Heart left ventricle (tissue), 13 donors: ENCODE data around the gene AP1G1.

ENCODE experiments used
- CTCF ChIP-seq, 12 donors: fragments of 200-600 bp; sonication (generic) in 4 of 12; IDR thresholded peaks; one replicate each; pipeline versions ENCODE4 v1.5.0 to v1.8.0; 2018 to 2022; ENCODE audit warnings: antibody characterized with exemption in 12 of 12, mild to moderate bottlenecking in 5 of 12
- POLR2A ChIP-seq, 2 donors: fragments of 450-650 bp; IDR thresholded peaks; one replicate each; pipeline ENCODE4 v1.6.1; 2017; ENCODE audit warnings: antibody characterized with exemption in 2 of 2, mild to moderate bottlenecking in 2 of 2, moderate library complexity in 2 of 2
- donor health status: ischemic (EF 13 %, LVEDD 7.1; RV severe dilation, severe dysfunction).
- donor health status: DM: no; HTN: yes; CAD: no.
- donor health status: DM: no; HTN: no; CAD: no.
- donor health status: ischemic (EF 25% LVEDD 6.9; RV normal size, moderate dysfunction).
- donor health status: ischemic (EF 25% LVEDD 5.7; RV mildly dilated, moderate dysfunction).
- donor health status: ischemic (EF 35%, LVEDD 5.7; RV mildly dilated, moderate dysfunction).
- donor health status: nonischemic (EF 11% LVEDD 7.7; RV severe dilation, severe dysfunction).
- donor health status: DM: yes; HTN: yes; CAD: no.
- donor health status: PGD.
- donor health status: ischemic (EF 29% LVEDD 5.4; RV normal size, mild dysfunction).
- donor health status: nonischemic (EF 23%, LVEDD 6.1; RV moderate dilation, normal function).

- no peak for TF ChIP-seq POLR2A (IDR thresholded peaks at IDR 0.05)
- no peak for TF ChIP-seq CTCF (IDR thresholded peaks at IDR 0.05)
These were observed 37.1 kb downstream of the AP1G1 start for GRCh38 chr16:71771571-71771970.
